Lower leg skin (tissue), 3 donors: ENCODE results near the gene IL11RA.

Source experiments
- CTCF ChIP-seq, 3 donors: fragments of 450-650 bp; IDR thresholded peaks; one replicate each; pipeline ENCODE4 v1.5.1; 2016; ENCODE audit warnings: antibody characterized with exemption in 3 of 3, mild to moderate bottlenecking in 3 of 3, moderate library complexity in 2 of 3
- POLR2A ChIP-seq, 2 donors: fragments of 450-650 bp; IDR thresholded peaks; one replicate each; pipeline ENCODE4 v1.6.1; 2016 to 2017; ENCODE audit warnings: antibody characterized with exemption in 2 of 2, mild to moderate bottlenecking in 1 of 2, moderate library complexity in 1 of 2

DNA sequence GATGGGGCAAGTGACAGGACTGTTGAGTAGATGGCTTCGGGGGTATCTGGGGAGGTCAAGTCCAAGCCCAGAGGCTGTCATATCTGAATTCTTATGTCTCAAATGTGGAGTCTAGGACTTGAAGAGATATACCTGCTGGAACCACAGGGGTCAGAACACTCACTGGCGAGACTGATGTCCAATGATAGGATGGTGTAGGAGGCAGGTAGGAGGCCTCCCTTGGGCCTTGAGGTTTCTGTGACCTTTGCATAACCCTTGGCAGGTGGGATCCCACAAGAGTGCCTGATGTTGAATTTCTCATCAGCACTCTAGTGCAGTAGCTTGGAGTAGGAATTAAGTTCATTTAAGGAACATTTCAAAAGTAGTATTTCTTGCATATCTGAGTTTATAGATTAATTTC, 55.1 kb downstream of the IL11RA start:
- no peak for TF ChIP-seq CTCF (IDR thresholded peaks at IDR 0.05)
- TF ChIP-seq POLR2A (IDR thresholded peaks at IDR 0.05) = no peak
